Thyroid gland (tissue), 4 donors: ENCODE data around the gene PRKCA. TPM values are rescaled to one million over a fixed set of nuclear protein-coding genes. Genes with fewer than 3 reads are reported as not detected.

ENCODE experiments used
- DNase-seq, 2 donors: peaks; one replicate each; pipeline ENCODE4 v3.0.0-alpha.2; 2019
- H3K27ac ChIP-seq, 3 donors: fragments of 200-600 bp; sonication (generic); 1 replicate in 2 of 3; 2 replicates in 1 of 3; pipeline ENCODE4 v1.5.1; 2016 to 2019; ENCODE audit warnings: mild to moderate bottlenecking in 1 of 3, moderate library complexity in 1 of 3
- H3K27me3 ChIP-seq: fragments of 200-600 bp; sonication (generic); one replicate; pipeline ENCODE4 v1.5.1; 2019
- H3K36me3 ChIP-seq, 2 donors: fragments of 200-600 bp; sonication (generic); one replicate each; pipeline ENCODE4 v1.5.1; 2016 to 2019
- H3K4me1 ChIP-seq, 2 donors: fragments of 200-600 bp; sonication (generic); one replicate each; pipeline ENCODE4 v1.5.1; 2017 to 2019
- H3K4me3 ChIP-seq, 3 donors: fragments of 200-600 bp; sonication (generic); replicated peaks in 1 of 3; 1 replicate in 2 of 3; 2 replicates in 1 of 3; pipeline ENCODE4 v1.5.1; 2016; ENCODE audit warnings: mild to moderate bottlenecking in 1 of 3
- H3K9me3 ChIP-seq: fragments of 200-600 bp; sonication (generic); one replicate; pipeline ENCODE4 v1.5.1; 2017
- CTCF ChIP-seq, 6 experiments: fragments of 200-600 bp in 3 of 6; fragments of 450-650 bp in 3 of 6; sonication (generic) in 3 of 6; IDR thresholded peaks; one replicate each; pipeline ENCODE4 v1.5.1; 2016 to 2019; ENCODE audit warnings: antibody characterized with exemption in 6 of 6, mild to moderate bottlenecking in 2 of 6, inconsistent platforms in 1 of 6, moderate library complexity in 1 of 6
- POLR2A ChIP-seq, 2 donors: fragments of 450-650 bp; IDR thresholded peaks; one replicate each; pipeline ENCODE4 v1.6.1; 2017; ENCODE audit warnings: antibody characterized with exemption in 2 of 2, mild to moderate bottlenecking in 2 of 2, moderate library complexity in 1 of 2
- WGBS, 2 donors: methylation state at CpG; one replicate each; pipeline ENCODE4 v1.1.5; 2017; 5-methylcytosine and 5-hydroxymethylcytosine counted together
- intact Hi-C: fragments of 100-400 bp; cut with DNase I; formaldehyde crosslinking; loops from one replicate; pipeline ENCODE4 v1.15.1; 2023
- total RNA-seq, 4 donors: library from RNA; depleted of rRNA; stranded (reverse); fragments of >200 nt; gene quantifications; one replicate each; pipeline ENCODE4 v1.2.3, GENCODE V29; 2016

The PRKCA gene
- total RNA-seq, 4 donors from 2014 or later, result 6.7 to 24.2 (median 15.3) TPM

- Histone ChIP-seq H3K27me3 (no peaks in the 10 kb centered on the region), H3K4me3 (no peak overlapping the region), H3K4me1 (no peaks in the 10 kb centered on the region), H3K36me3 (no peaks in the 10 kb centered on the region), H3K27ac (no peak overlapping the region), H3K9me3 (no peaks in the 10 kb centered on the region)
- intact Hi-C loops, result no loop called here
- WGBS, 2 donors, result 84 to 90% methylated on average over 4 of the region's 4 CpGs
- no peak for DNase-seq
- TF ChIP-seq POLR2A (IDR thresholded peaks at IDR 0.05) (no peak), CTCF (IDR thresholded peaks at IDR 0.05) (no peak)
These were observed 333.7 kb downstream of the PRKCA start for GRCh38 chr17:66636111-66636510.

GRCh38 chr17:66637491-66637890 is 335.1 kb downstream of the PRKCA start:
- no peaks in the 10 kb centered on the region for H3K36me3 ChIP-seq
- intact Hi-C loops, result no loop called here

GRCh38 chr17:66638707-66639479 is 336.5 kb downstream of the PRKCA start:
- WGBS, 2 donors, result 91 to 95% methylated on average over 9 of the region's 9 CpGs
- no peaks in the 10 kb centered on the region for H3K9me3 ChIP-seq
- H3K4me1 ChIP-seq, result no peaks in the 10 kb centered on the region
- TF ChIP-seq POLR2A (IDR thresholded peaks at IDR 0.05) (no peak), CTCF (IDR thresholded peaks at IDR 0.05) (no peak)
- H3K36me3 ChIP-seq, result no peaks in the 10 kb centered on the region
- intact Hi-C loops, result no loop called here
- DNase-seq, result no peak
- H3K27ac ChIP-seq, result no peak overlapping the region
- H3K27me3 ChIP-seq, result no peaks in the 10 kb centered on the region
- H3K4me3 ChIP-seq, result no peak overlapping the region

More at GRCh38 chr17:66637491-66637890, 335.1 kb downstream of the PRKCA start:
- DNase-seq, result no peak
- TF ChIP-seq POLR2A (IDR thresholded peaks at IDR 0.05) (no peak), CTCF (IDR thresholded peaks at IDR 0.05) (no peak)
- no peaks in the 10 kb centered on the region for H3K27me3 ChIP-seq
- no peaks in the 10 kb centered on the region for H3K9me3 ChIP-seq
- WGBS, 2 donors, result 92 to 97% methylated on average over 6 of the region's 6 CpGs
- H3K27ac ChIP-seq, result no peak overlapping the region
- no peak overlapping the region for H3K4me3 ChIP-seq
- H3K4me1 ChIP-seq, result no peaks in the 10 kb centered on the region

- Histone ChIP-seq H3K27ac (no peak overlapping the region), H3K27me3 (no peaks in the 10 kb centered on the region), H3K4me1 (no peaks in the 10 kb centered on the region), H3K4me3 (no peak overlapping the region), H3K9me3 (no peaks in the 10 kb centered on the region), H3K36me3 (no peaks in the 10 kb centered on the region)
- DNase-seq, result no peak
- TF ChIP-seq POLR2A (IDR thresholded peaks at IDR 0.05) (no peak), CTCF (IDR thresholded peaks at IDR 0.05) (no peak)
- intact Hi-C loops, result no loop called here
- 72 to 74% methylated on average over 11 of the region's 11 CpGs for whole genome bisulfite sequencing, 2 donors
These were observed 341.6 kb downstream of the PRKCA start for GRCh38 chr17:66643815-66644710.

GRCh38 chr17:66645259-66645658 is 342.8 kb downstream of the PRKCA start:
- WGBS, 2 donors, result 95 to 96% methylated on average over 9 to 10 of the region's 10 CpGs
- no peak for DNase-seq
- H3K27me3 ChIP-seq, result no peaks in the 10 kb centered on the region

More at GRCh38 chr17:66645259-66645658, 342.8 kb downstream of the PRKCA start:
- TF ChIP-seq POLR2A (IDR thresholded peaks at IDR 0.05) (no peak), CTCF (IDR thresholded peaks at IDR 0.05) (no peak)
- Histone ChIP-seq H3K4me1 (no peaks in the 10 kb centered on the region), H3K4me3 (no peak overlapping the region), H3K36me3 (no peaks in the 10 kb centered on the region), H3K27ac (no peak overlapping the region), H3K9me3 (no peaks in the 10 kb centered on the region)
- intact Hi-C loops, result no loop called here
